HPDE6-E6E7 (cell line): ENCODE measurements around the gene OGFOD1.
A peak's percentile ranks its signal among the peaks of the same experiment; 100 is the strongest.

Experiments used
- DNase-seq: peaks from one replicate; pipeline ENCODE4 v3.0.0; 2011; ENCODE audit warnings: missing footprints; ENCODE audit errors: extremely low spot score

The OGFOD1 gene

GRCh38 chr16:56426585-56426984 lies 24.8 kb upstream of the OGFOD1 start:
- DNase-seq: no peak

DNA sequence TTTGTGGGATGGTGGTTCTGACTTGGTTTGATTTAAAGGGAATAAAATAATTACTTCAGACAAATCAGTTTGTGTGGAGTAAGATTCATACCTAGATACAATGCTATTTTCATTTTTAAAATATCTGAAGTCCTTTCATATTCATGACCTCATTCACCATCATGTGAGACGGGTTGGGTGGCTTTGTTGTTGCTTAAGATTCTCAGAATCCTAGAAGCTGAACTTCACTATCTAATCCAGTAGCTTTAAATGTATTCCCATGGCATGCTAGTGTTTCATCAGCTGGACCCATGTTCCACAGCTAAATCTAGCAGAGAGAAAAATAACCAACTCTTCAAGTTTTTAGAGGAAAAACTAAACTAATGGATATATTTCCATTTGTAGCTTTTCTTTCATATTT lies 23.3 kb upstream of the OGFOD1 start:
- DNase-seq: no peak

- no peak for DNase-seq
Measured at GRCh38 chr16:56436258-56436657, 15.1 kb upstream of the OGFOD1 start.

- DNase-seq: no peak
Measured at GRCh38 chr16:56438038-56438437, 13.3 kb upstream of the OGFOD1 start.

DNA sequence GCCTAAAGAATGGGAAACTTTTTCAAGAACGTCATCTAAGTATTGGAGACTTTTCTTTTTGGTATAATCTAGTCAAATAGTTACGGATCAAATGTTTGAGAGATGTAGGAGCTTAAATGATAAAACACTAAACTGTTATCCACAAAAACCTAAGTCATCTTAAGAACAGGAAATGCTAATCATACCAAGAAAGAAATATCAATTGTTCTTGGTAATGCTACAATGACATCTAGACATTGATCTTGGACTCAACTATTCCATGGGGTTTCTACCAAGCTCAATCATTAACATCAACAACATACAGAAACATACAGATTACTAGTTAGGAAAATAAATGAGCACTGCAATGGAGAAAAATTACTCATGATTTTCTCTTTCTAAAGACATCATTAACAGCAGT lies 4.1 kb upstream of the OGFOD1 start:
- DNase-seq: no peak

GRCh38 chr16:56448005-56448404 lies 3.3 kb upstream of the OGFOD1 start:
- DNase-seq: no peak

- DNase-seq: no peak
Measured at GRCh38 chr16:56450275-56450985, 924 bp upstream of the OGFOD1 start.

- peak; percentile 75 for DNase-seq
Measured at GRCh38 chr16:56451753-56452689, 667 bp downstream of the OGFOD1 start.

- no peak for DNase-seq
Measured at GRCh38 chr16:56457927-56458470, 6.6 kb downstream of the OGFOD1 start.

- DNase-seq: no peak
Measured at GRCh38 chr16:56460101-56460500, 8.7 kb downstream of the OGFOD1 start.

- no peak for DNase-seq
Measured at GRCh38 chr16:56462064-56462796, 10.9 kb downstream of the OGFOD1 start.

GRCh38 chr16:56463153-56463552 lies 11.8 kb downstream of the OGFOD1 start:
- no peak for DNase-seq

DNA sequence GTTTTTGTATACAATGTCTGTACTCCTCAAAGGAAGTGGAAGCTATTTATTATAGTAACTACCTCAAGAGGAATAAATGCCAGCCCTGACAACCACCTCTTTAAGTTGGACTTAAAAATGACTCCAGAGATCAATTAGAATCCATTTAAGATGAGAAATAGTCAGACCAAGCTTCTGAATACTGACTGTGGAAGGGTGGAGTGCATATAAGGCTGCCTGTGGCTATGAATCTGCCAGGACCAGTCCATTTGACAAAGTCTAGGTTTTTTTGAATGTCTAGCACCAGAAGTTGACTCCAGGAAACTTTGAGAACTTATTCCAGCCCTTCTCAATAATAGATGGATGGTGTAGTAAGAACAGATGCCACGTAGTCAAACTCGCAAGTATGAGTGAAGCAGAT lies 15.0 kb downstream of the OGFOD1 start:
- no peak for DNase-seq

DNA sequence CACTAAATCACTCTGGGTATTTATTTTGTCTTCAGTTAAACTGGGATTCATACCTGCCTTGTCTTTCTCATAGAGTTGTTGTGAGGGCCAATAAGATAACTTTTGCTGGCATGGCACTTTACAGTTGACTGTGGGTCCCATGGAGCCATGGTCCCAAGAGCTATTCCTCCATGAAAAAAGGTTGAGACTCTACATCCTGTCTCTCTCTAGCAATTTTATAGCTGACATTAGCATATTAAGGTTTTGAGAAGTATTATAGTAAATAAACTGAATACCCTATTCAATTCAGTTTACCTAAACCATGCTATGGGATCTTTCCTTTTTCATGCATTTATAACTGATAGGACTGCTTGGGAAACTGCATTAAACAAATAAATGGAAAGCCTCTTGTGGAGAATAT lies 17.4 kb downstream of the OGFOD1 start:
- DNase-seq: no peak

DNA sequence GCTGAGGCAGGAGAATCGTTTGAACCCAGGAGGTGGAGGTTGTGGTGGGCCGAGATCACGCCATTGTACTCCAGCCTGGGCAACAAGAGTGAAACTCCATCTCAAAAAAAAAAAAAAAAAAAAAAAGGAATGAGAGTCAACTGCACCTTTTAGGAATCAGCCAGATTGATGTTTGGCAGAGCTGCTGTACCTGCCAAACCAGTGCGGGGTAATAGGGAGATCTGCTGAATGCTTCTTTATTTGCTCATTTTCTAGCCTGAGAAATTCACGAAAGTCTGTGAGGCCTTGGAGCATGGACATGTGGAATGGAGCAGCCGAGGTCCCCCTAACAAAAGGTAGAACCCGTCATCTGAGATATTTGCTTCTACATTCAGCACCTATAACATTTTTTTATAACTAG lies 18.4 kb downstream of the OGFOD1 start:
- no peak for DNase-seq

DNA sequence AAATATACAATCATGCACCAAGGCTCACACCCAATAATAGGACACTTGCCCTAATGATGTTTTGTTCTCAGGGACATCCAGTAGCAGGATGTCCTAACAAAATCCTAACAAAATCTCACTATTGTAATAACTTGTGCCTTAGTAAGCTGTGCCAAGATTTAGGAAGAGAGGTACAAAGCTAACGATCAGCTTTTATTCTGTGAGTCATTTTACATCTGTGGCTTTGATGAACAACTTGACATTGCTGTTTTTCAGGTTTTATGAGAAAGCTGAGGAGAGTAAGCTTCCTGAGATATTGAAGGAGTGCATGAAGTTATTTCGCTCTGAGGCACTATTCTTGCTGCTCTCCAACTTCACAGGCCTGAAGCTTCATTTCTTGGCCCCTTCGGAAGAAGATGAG lies 18.9 kb downstream of the OGFOD1 start:
- DNase-seq: peak; percentile 31

DNA sequence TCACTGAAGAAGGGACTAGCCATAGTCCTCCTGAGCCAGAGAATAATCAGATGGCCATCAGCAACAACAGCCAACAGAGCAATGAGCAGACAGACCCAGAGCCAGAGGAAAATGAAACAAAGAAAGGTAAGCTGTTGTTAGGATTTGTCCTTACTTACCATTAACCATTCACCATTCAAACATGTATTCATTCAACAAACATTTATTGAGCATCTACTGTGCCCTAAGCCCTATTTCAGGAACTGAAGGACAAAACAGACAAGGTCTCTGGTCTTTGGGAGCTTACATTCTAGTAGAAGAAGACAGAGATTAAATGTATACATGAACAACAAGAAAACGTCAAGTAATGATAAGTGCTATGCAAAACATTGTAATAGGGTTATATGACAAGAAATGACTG lies 19.3 kb downstream of the OGFOD1 start:
- DNase-seq: no peak

- no peak for DNase-seq
Measured at GRCh38 chr16:56475201-56475600, 23.8 kb downstream of the OGFOD1 start.

GRCh38 chr16:56477096-56477878 lies 25.9 kb downstream of the OGFOD1 start:
- DNase-seq: peak; percentile 79

GRCh38 chr16:56478281-56479049 lies 27.1 kb downstream of the OGFOD1 start:
- no peak for DNase-seq
